K562 (cell line): ENCODE measurements around the gene PSMD9. TPM values are rescaled to one million over a fixed set of nuclear protein-coding genes. Genes with fewer than 3 reads are reported as not detected.

ENCODE experiments used
- ATAC-seq: fragments of 200-7000 bp; cut with Tn5 transposase; 3 replicates; pipeline ENCODE4 v1.9.1; 2020; ENCODE audit warnings: moderate library complexity
- BruUV-seq: library from RNA; stranded (reverse); fragments of 400-500 nt; replicated peaks from 2 replicates; lab custom pipeline; 2021; lab: Mats Ljungman, UMichigan
- CTCF ChIA-PET: fragments of 300-600 bp; formaldehyde crosslinking; extraction: SDS; loops from one replicate; lab custom pipeline; 2021; ENCODE audit warnings: low intra/inter-chr PET ratio; lab: Yijun Ruan, JAX
- POLR2A ChIA-PET: fragments of 300-600, 350-650 bp; sonication (Branson Sonifier 250); formaldehyde crosslinking; extraction: SDS; loops from one replicate; lab custom pipeline; 2021; ENCODE audit warnings: antibody characterized with exemption, inconsistent platforms; lab: Yijun Ruan, JAX
- DNase-seq, 4 experiments: peaks; one replicate each; pipeline versions ENCODE4 v3.0.0 to v3.0.0-alpha.2; 2011 to 2018; ENCODE audit warnings: low spot score in 3 of 4, mixed read lengths in 3 of 4; ENCODE audit errors: extremely low read depth in 1 of 4
- FAIRE-seq: peaks from 2 replicates; lab custom pipeline; 2011; peaks lifted over from hg19 to GRCh38; lab: Jason Lieb, UNC
- H2AFZ ChIP-seq: 2 replicates; pipeline ENCODE4 v1.6.0; 2011; ENCODE audit warnings: low read depth, low read length, control low read depth, inconsistent platforms
- H3K27ac ChIP-seq: fragments of 200-600 bp; 3 replicates; pipeline ENCODE4 v1.8.0; 2011; ENCODE audit warnings: low read depth, mild to moderate bottlenecking, control low read depth, inconsistent platforms, low read length, moderate library complexity, mixed read lengths; ENCODE audit errors: extremely low read depth
- H3K27me3 ChIP-seq, 2 experiments: fragments of 300-600 bp in 1 of 2; 2 replicates in 1 of 2; 3 replicates in 1 of 2; pipeline versions ENCODE4 v1.6.0 to v1.8.0; 2011; ENCODE audit warnings: inconsistent platforms in 2 of 2, low read length in 2 of 2, mild to moderate bottlenecking in 1 of 2, mixed read lengths in 1 of 2, moderate library complexity in 1 of 2; ENCODE audit not compliant: control insufficient read depth in 2 of 2, insufficient read depth in 2 of 2
- H3K36me3 ChIP-seq: fragments of 300-600 bp; 3 replicates; pipeline ENCODE4 v1.8.0; 2011; ENCODE audit warnings: mild to moderate bottlenecking, low read length, inconsistent platforms; ENCODE audit not compliant: control insufficient read depth, insufficient read depth
- H3K4me1 ChIP-seq, 2 experiments: fragments of 200-600 bp in 1 of 2; replicated peaks in 1 of 2; 2 replicates in 1 of 2; 3 replicates in 1 of 2; pipeline versions ENCODE4 v1.5.1 to v1.8.0; 2011; ENCODE audit warnings: inconsistent platforms in 2 of 2, low read length in 2 of 2, mild to moderate bottlenecking in 1 of 2, mixed read lengths in 1 of 2, moderate library complexity in 1 of 2; ENCODE audit not compliant: control insufficient read depth in 2 of 2, insufficient read depth in 2 of 2
- H3K4me2 ChIP-seq: 2 replicates; pipeline ENCODE4 v1.6.1; 2011; ENCODE audit warnings: low read length, control low read depth, inconsistent platforms, mixed read lengths; ENCODE audit not compliant: insufficient read depth
- H3K4me3 ChIP-seq: fragments of 200-600 bp; sonication (generic), shearing (Covaris generic); 2 replicates; pipeline ENCODE4 v1.5.1; 2016; ENCODE audit warnings: control low read depth, inconsistent platforms
- H3K79me2 ChIP-seq: fragments of 200-600 bp; 3 replicates; pipeline ENCODE4 v1.8.0; 2011; ENCODE audit warnings: low read length, inconsistent platforms; ENCODE audit not compliant: control insufficient read depth, insufficient read depth
- H3K9ac ChIP-seq, 2 experiments: 2 replicates each; pipeline versions ENCODE4 v1.6.0 to v1.6.1; 2011; ENCODE audit warnings: low read depth in 2 of 2, low read length in 2 of 2, control low read depth in 1 of 2, inconsistent platforms in 1 of 2, mild to moderate bottlenecking in 1 of 2, mixed read lengths in 1 of 2; ENCODE audit not compliant: insufficient read depth in 1 of 2
- H3K9me1 ChIP-seq: one replicate; pipeline ENCODE4 v1.6.0; 2011; ENCODE audit warnings: inconsistent platforms, mild to moderate bottlenecking, low read length, moderate library complexity; ENCODE audit not compliant: control insufficient read depth, insufficient read depth
- H3K9me3 ChIP-seq: replicated peaks from 2 replicates; pipeline ENCODE4 v1.5.1; 2011; ENCODE audit warnings: low read depth, low read length, inconsistent platforms; ENCODE audit not compliant: control insufficient read depth, insufficient read depth
- H4K20me1 ChIP-seq: replicated peaks from 2 replicates; pipeline ENCODE4 v1.6.1; 2011; ENCODE audit warnings: low read length, inconsistent platforms, mixed read lengths; ENCODE audit not compliant: control insufficient read depth, insufficient read depth
- CBX3 ChIP-seq, 2 experiments: IDR thresholded peaks; 1 replicate in 1 of 2; 2 replicates in 1 of 2; pipeline ENCODE4 v1.6.1; 2012; ENCODE audit warnings: inconsistent platforms in 2 of 2, low read length in 2 of 2, borderline replicate concordance in 1 of 2, control low read depth in 1 of 2
- GTF2F1 ChIP-seq: IDR thresholded peaks from 2 replicates; pipeline ENCODE4 v1.6.1; 2011; ENCODE audit warnings: low read depth, low read length, improper control_type of control experiment
- NR2C2 ChIP-seq, 2 experiments: fragments of 200-800 bp in 1 of 2; sonication (Bioruptor generic) in 1 of 2; sonication (generic) in 1 of 2; formaldehyde crosslinking in 1 of 2; IDR thresholded peaks; 2 replicates each; pipeline versions ENCODE4 v1.6.1 to v1.8.0; 2016 to 2022; ENCODE audit warnings: mild to moderate bottlenecking in 1 of 2, missing compliant biosample characterization in 1 of 2, missing genetic modification characterization in 1 of 2, missing genetic modification reagents in 1 of 2
- POLR2H ChIP-seq: IDR thresholded peaks from 2 replicates; pipeline ENCODE4 v1.6.1; 2016; ENCODE audit warnings: missing genetic modification characterization, low read depth, mild to moderate bottlenecking, control low read depth, missing compliant biosample characterization, moderate library complexity
- RBM17 ChIP-seq: fragments of 200-400 bp; formaldehyde crosslinking; IDR thresholded peaks from 2 replicates; pipeline ENCODE4 v1.6.1; 2017; ENCODE audit warnings: low read depth, mild to moderate bottlenecking, low read length, borderline replicate concordance
- SRSF3 ChIP-seq: fragments of 200-400 bp; formaldehyde crosslinking; IDR thresholded peaks from 2 replicates; pipeline ENCODE4 v1.6.1; 2016; ENCODE audit warnings: mild to moderate bottlenecking, low read length, moderate library complexity; ENCODE audit not compliant: insufficient read depth
- THRAP3 ChIP-seq: fragments of 450-650 bp; IDR thresholded peaks from 2 replicates; pipeline ENCODE4 v1.6.1; 2016; ENCODE audit warnings: mild to moderate bottlenecking, inconsistent platforms, borderline replicate concordance
- TRIM28 ChIP-seq: fragments of 450-650 bp; IDR thresholded peaks from 2 replicates; pipeline ENCODE4 v1.6.1; 2017
- ZFP30 ChIP-seq: fragments of 250-450 bp; sonication (Bioruptor Pico); IDR thresholded peaks from 2 replicates; pipeline ENCODE4 v1.8.0; 2022; ENCODE audit warnings: moderate library complexity, mild to moderate bottlenecking, inconsistent platforms, borderline replicate concordance
- WGBS: fragments of 100-300 bp; shearing (Covaris generic); methylation state at CpG from one replicate; pipeline ENCODE4 v1.1.6; 2016; ENCODE audit warnings: low coverage, mixed read lengths; ENCODE audit not compliant: insufficient coverage; ENCODE audit errors: missing lambda C conversion rate; 5-methylcytosine and 5-hydroxymethylcytosine counted together
- in situ Hi-C: fragments of 300-500 bp; cut with MboI; formaldehyde crosslinking; loops from 4 replicates; pipeline ENCODE4 v1.15.0; 2018; ENCODE audit warnings: inconsistent platforms, mixed read lengths
- intact Hi-C: fragments of 100-400 bp; cut with micrococcal nuclease; formaldehyde crosslinking; loops from 2 replicates; pipeline ENCODE4 v1.14.2; 2022
- polyA plus RNA-seq, 8 experiments: library from polyadenylated mRNA; depleted of rRNA in 4 of 8; stranded (reverse) in 5 of 8; unstranded in 3 of 8; fragments of >200 nt; fragmentation: Nextera tagmentation in 2 of 8; fragmentation: Illumina TruSeq in 1 of 8; extraction: Ambion mirVana in 2 of 8; extraction: Trizol in 1 of 8; gene quantifications; 2 replicates each; pipeline versions ENCODE4 v1.2.1 to v1.2.3, GENCODE V29; 2011 to 2014; ENCODE audit warnings: inconsistent platforms in 1 of 8, missing spikeins in 1 of 8
- total RNA-seq, 7 experiments: library from RNA; depleted of rRNA in 6 of 7; stranded (reverse); fragments of >200 nt in 6 of 7; fragmentation: Illumina TruSeq in 2 of 7; extraction: Trizol in 2 of 7; gene quantifications; 2 replicates each; pipeline versions ENCODE4 v1.2.1 to v1.2.3, GENCODE V29; 2011 to 2021; ENCODE audit warnings: low replicate concordance in 1 of 7

The PSMD9 gene
- total and polyA plus RNA-seq, 9 of the 15 experiments (the other 6 are each of a cell fraction or from before 2014, with no cell fraction given), result 12.2 to 143 (median 61.3) TPM

- ChIA-PET CTCF (no interaction called here), POLR2A (no interaction called here)
- Histone ChIP-seq H2AFZ (no peak overlapping the region), H3K4me3 (no peak overlapping the region), H3K4me2 (no peak overlapping the region), H3K4me1 (peaks cover 16 to 19% of the 10 kb centered on the region in 2 experiments), H3K9me1 (no peaks in the 10 kb centered on the region), H4K20me1 (no peaks in the 10 kb centered on the region), H3K36me3 (no peaks in the 10 kb centered on the region), H3K27ac (no peak overlapping the region), H3K9ac (no peak overlapping the region), H3K27me3 (no peaks in the 10 kb centered on the region), H3K9me3 (no peaks in the 10 kb centered on the region), H3K79me2 (no peaks in the 10 kb centered on the region)
- ATAC-seq, result no peak
- no TSS peak for BruUV-seq
- in situ Hi-C loops, result loop anchor here (25.0 kb wide), 1 partner anchor 1542 kb away; the partner anchor contains the start of gene KMT5A
- 77% methylated on average over 1 of the region's 1 CpG for WGBS
- DNase-seq, result no peak
- FAIRE-seq, result no peak
- TF ChIP-seq POLR2H (tag), result no peak
- no peak for TF ChIP-seq NR2C2 (CRISPR knock-in tag; IDR thresholded peaks at IDR 0.05)
- TF ChIP-seq NR2C2 (tag; IDR thresholded peaks at IDR 0.05), result no peak
- TF ChIP-seq ZFP30 (CRISPR knock-in tag), result no peak
- TF ChIP-seq TRIM28, result no peak
- no peak for TF ChIP-seq GTF2F1
- no peak for TF ChIP-seq SRSF3
- no peak for TF ChIP-seq RBM17
- TF ChIP-seq THRAP3, result no peak
- no peak for TF ChIP-seq CBX3 (IDR thresholded peaks at IDR 0.05; ENCODE audit: borderline replicate concordance in 1 of 2, low read length in 2 of 2)
- intact Hi-C loops, result no loop called here
These were observed 42.9 kb upstream of the PSMD9 start for GRCh38 chr12:121845701-121846100.
